ENCODE data around the gene ATP1A3.
A peak's percentile ranks its signal among the peaks of the same experiment; 100 is the strongest.
"Not testable (repeated sequence)": the region's sequence is repeated elsewhere in the genome, so short reads cannot be mapped to it uniquely, and the experiment has no call there.

The ATP1A3 gene

DNA sequence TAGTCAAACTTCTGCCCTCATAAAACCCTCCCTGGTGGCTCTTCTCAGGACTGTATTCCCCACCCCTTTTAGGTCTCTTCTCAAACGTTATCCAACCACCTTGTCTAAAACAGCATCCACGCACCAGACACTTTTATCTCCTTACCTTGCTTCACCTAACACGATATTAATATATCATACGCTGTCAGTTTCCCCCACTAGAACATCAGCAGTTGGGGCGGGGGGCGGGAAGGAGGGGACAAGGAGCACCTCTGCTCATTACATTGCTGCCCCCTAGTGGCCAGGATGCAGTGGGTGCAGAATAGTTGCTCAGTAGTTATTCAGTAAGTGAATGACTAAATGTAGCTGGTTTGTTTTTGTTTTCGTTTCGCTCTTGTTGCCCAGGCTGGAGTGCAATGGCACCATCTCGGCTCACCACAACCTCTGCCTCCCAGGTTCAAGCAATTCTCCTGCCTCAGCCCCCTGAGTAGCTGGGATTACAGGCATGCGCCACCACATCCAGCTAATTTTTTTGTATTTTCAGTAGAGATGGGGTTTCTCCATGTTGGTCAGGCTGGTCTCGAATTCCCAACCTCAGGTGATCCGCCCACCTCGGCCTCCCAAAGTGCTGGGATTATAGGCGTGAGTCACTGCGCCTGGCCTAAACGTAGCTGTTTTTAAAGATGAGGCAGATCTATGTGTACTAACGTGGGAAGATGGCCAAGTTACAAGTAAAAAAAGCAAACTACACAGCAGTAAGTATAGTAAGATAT lies 40.8 kb upstream of the ATP1A3 start:
- Histone ChIP-seq H3K36me3 (peaks cover 41% of the 10 kb centered on the region), H3K27ac (peak overlapping the region; percentile 29)
- TF ChIP-seq, protein P1, sequence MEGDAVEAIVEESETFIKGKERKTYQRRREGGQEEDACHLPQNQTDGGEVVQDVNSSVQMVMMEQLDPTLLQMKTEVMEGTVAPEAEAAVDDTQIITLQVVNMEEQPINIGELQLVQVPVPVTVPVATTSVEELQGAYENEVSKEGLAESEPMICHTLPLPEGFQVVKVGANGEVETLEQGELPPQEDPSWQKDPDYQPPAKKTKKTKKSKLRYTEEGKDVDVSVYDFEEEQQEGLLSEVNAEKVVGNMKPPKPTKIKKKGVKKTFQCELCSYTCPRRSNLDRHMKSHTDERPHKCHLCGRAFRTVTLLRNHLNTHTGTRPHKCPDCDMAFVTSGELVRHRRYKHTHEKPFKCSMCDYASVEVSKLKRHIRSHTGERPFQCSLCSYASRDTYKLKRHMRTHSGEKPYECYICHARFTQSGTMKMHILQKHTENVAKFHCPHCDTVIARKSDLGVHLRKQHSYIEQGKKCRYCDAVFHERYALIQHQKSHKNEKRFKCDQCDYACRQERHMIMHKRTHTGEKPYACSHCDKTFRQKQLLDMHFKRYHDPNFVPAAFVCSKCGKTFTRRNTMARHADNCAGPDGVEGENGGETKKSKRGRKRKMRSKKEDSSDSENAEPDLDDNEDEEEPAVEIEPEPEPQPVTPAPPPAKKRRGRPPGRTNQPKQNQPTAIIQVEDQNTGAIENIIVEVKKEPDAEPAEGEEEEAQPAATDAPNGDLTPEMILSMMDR (IDR thresholded peaks at IDR 0.05; ENCODE audit: low read depth, low read length) = peak; percentile 76
- H3K27me3 ChIP-seq (ENCODE audit: insufficient read depth, low read depth, severe bottlenecking); H3K9me3 ChIP-seq (ENCODE audit: severe bottlenecking); H3K4me3 ChIP-seq (ENCODE audit: low read depth, low read length): not testable (repeated sequence)
- peak; percentile 73 for DNase-seq

DNA sequence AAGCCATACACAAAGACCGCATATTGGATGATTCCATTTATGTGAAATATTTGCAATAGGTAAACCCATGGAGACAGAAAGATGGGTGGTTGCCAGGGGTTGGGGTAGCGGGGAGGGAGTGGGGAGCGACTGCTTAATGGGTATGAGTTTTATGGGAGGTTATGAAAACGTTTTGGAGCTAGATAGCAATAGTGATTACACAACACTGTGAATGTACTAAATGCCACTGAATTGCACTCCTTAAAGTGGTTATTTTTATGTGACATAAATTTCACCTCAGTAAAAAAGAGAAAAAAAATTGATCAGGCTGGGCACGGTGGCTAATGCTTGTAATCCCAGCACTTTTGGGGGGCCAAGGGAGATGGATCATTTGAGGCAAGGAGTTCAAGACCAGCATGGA lies 39.4 kb upstream of the ATP1A3 start:
- H3K27me3 ChIP-seq (ENCODE audit: insufficient read depth, low read depth, severe bottlenecking) = no peaks in the 10 kb centered on the region
- peaks cover 33% of the 10 kb centered on the region for H3K36me3 ChIP-seq
- TF ChIP-seq, protein P1 (IDR thresholded peaks at IDR 0.05; ENCODE audit: low read depth, low read length) = no peak
- no peak overlapping the region for H3K4me3 ChIP-seq (ENCODE audit: low read depth, low read length)
- no peak for DNase-seq
- H3K9me3 ChIP-seq (ENCODE audit: severe bottlenecking) = no peaks in the 10 kb centered on the region
- H3K27ac ChIP-seq = no peak overlapping the region

DNA sequence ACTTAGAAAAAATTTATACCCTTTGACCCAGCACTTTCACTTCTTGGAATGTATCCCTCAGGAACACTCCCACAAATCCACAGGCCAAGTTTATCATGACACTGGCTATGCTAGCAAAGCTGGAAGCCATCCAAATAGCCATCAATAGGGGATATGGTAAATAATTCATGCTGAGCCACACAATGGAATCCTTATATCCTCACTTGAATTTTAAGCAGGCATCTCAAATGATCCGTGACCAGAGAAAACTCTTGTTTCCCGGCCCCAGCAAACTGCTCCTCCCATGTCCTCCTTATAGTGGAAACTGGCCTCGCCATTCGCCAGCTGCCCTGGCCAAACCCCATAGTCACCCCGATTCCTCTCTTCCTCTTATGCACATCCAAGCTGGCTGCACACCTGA lies 38.4 kb upstream of the ATP1A3 start:
- no peak for DNase-seq
- Histone ChIP-seq H3K27me3 (ENCODE audit: insufficient read depth, low read depth, severe bottlenecking) (no peaks in the 10 kb centered on the region), H3K27ac (no peak overlapping the region), H3K4me3 (ENCODE audit: low read depth, low read length) (no peak overlapping the region), H3K36me3 (peaks cover 23% of the 10 kb centered on the region), H3K9me3 (ENCODE audit: severe bottlenecking) (no peaks in the 10 kb centered on the region)
- TF ChIP-seq, protein P1 (IDR thresholded peaks at IDR 0.05; ENCODE audit: low read depth, low read length) = no peak

DNA sequence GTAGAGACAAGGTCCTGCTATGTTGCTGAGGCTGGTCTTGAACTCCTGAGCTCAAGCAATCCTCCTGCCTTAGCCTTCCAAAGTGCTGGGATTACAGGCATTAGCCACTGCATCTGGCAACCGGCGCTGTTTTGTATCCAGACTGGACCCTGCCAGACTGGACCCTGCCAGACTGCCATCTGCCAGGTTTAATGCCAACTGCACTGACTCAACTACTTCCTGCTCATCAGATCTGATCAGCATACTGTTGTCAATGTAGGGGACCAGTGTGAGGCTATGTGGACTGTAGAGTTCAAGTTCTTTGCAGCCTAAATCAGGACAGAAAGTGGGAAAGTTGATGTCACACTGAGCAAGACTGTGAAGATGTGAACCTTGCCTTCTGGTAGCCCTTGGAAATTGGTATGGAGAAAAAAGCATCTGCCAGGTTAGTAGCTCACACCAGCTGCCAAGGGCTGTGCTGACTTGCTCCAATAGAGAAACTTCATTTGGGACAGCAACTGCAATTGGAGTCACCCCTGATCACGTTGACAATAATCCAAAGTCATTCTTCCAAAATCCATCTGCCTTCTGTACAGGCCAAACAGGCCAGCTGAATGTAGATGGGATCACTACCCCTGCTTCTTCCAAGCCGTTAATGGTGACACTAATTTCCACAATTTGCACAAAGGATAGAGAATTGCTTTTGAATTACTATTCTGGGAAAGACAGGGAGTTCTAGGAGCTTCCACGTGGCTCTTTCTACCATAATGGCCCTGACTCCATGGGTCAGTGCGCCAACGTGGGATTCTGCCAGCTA lies 36.8 kb upstream of the ATP1A3 start:
- Histone ChIP-seq H3K4me3 (ENCODE audit: low read depth, low read length) (no peak overlapping the region), H3K9me3 (ENCODE audit: severe bottlenecking) (no peaks in the 10 kb centered on the region), H3K27me3 (ENCODE audit: insufficient read depth, low read depth, severe bottlenecking) (no peaks in the 10 kb centered on the region), H3K27ac (no peak overlapping the region), H3K36me3 (peaks cover 10% of the 10 kb centered on the region)
- no peak for DNase-seq
- TF ChIP-seq, protein P1 (IDR thresholded peaks at IDR 0.05; ENCODE audit: low read depth, low read length) = no peak

DNA sequence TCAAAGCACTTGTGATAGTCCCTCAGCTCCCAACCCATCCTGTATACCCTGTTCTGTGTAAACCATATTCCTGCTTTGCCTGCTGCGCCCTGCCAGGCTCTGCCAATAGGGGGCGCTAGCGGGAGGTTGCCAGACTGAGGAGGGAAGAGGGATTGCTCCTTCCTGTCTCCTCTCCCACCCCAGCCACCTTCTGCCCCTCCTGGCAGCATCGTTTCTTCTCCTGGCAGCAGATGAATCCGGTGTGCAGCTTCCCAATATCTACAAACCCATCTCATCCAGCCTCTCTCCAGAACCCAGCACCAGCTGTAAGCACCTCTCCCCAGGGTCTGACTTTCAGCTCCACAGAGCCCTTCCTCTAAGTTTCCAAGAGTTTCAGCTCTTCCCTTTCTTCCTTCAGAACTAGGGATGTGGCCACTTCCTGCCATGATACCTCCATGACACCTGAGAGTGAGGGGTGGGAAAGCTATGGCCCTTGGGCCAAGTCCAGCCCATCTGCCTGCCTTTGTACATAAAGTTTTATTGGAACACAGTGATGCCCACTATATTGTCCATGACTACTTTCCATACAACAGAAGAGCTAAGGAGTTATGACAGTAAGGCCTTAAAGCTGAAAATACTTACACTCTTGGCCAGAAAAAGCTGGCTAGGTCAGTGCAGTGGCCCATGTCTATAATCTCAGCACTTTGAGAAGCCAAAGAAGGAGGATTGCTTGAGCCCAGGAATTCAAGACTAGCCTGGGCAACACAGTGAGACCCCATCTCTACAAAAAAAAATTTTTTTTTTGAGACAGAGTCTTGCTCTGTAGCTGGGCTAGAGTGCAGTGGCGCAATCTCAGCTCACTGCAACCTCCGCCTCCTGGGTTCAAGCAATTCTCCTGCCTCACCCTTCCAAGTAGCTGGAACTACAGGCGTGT lies 34.5 kb upstream of the ATP1A3 start:
- peak; percentile 67 for DNase-seq
- TF ChIP-seq, protein P1 (IDR thresholded peaks at IDR 0.05; ENCODE audit: low read depth, low read length) = peak; percentile 81
- no peaks in the 10 kb centered on the region for H3K27me3 ChIP-seq (ENCODE audit: insufficient read depth, low read depth, severe bottlenecking)
- no peak overlapping the region for H3K4me3 ChIP-seq (ENCODE audit: low read depth, low read length)
- no peak overlapping the region for H3K27ac ChIP-seq
- H3K36me3 ChIP-seq = peaks cover 13% of the 10 kb centered on the region
- H3K9me3 ChIP-seq (ENCODE audit: severe bottlenecking) = no peaks in the 10 kb centered on the region
